K562 (cell line): Measurements from ENCODE around the gene RPEL1. TPM values are rescaled to one million over a fixed set of nuclear protein-coding genes. Genes with fewer than 3 reads are reported as not detected.

Source experiments
- ATAC-seq: fragments of 200-7000 bp; cut with Tn5 transposase; 3 replicates; pipeline ENCODE4 v1.9.1; 2020; ENCODE audit warnings: moderate library complexity
- BruUV-seq: library from RNA; stranded (reverse); fragments of 400-500 nt; replicated peaks from 2 replicates; lab custom pipeline; 2021; lab: Mats Ljungman, UMichigan
- CTCF ChIA-PET: fragments of 300-600 bp; formaldehyde crosslinking; extraction: SDS; loops from one replicate; lab custom pipeline; 2021; ENCODE audit warnings: low intra/inter-chr PET ratio; lab: Yijun Ruan, JAX
- POLR2A ChIA-PET: fragments of 300-600, 350-650 bp; sonication (Branson Sonifier 250); formaldehyde crosslinking; extraction: SDS; loops from one replicate; lab custom pipeline; 2021; ENCODE audit warnings: antibody characterized with exemption, inconsistent platforms; lab: Yijun Ruan, JAX
- DNase-seq, 4 experiments: peaks; one replicate each; pipeline versions ENCODE4 v3.0.0 to v3.0.0-alpha.2; 2011 to 2018; ENCODE audit warnings: low spot score in 3 of 4, mixed read lengths in 3 of 4; ENCODE audit errors: extremely low read depth in 1 of 4
- FAIRE-seq: peaks from 2 replicates; lab custom pipeline; 2011; peaks lifted over from hg19 to GRCh38; lab: Jason Lieb, UNC
- H2AFZ ChIP-seq: 2 replicates; pipeline ENCODE4 v1.6.0; 2011; ENCODE audit warnings: low read depth, low read length, control low read depth, inconsistent platforms
- H3K27ac ChIP-seq: fragments of 200-600 bp; 3 replicates; pipeline ENCODE4 v1.8.0; 2011; ENCODE audit warnings: low read depth, mild to moderate bottlenecking, control low read depth, inconsistent platforms, low read length, moderate library complexity, mixed read lengths; ENCODE audit errors: extremely low read depth
- H3K27me3 ChIP-seq, 2 experiments: fragments of 300-600 bp in 1 of 2; 2 replicates in 1 of 2; 3 replicates in 1 of 2; pipeline versions ENCODE4 v1.6.0 to v1.8.0; 2011; ENCODE audit warnings: inconsistent platforms in 2 of 2, low read length in 2 of 2, mild to moderate bottlenecking in 1 of 2, mixed read lengths in 1 of 2, moderate library complexity in 1 of 2; ENCODE audit not compliant: control insufficient read depth in 2 of 2, insufficient read depth in 2 of 2
- H3K36me3 ChIP-seq: fragments of 300-600 bp; 3 replicates; pipeline ENCODE4 v1.8.0; 2011; ENCODE audit warnings: mild to moderate bottlenecking, low read length, inconsistent platforms; ENCODE audit not compliant: control insufficient read depth, insufficient read depth
- H3K4me1 ChIP-seq, 2 experiments: fragments of 200-600 bp in 1 of 2; replicated peaks in 1 of 2; 2 replicates in 1 of 2; 3 replicates in 1 of 2; pipeline versions ENCODE4 v1.5.1 to v1.8.0; 2011; ENCODE audit warnings: inconsistent platforms in 2 of 2, low read length in 2 of 2, mild to moderate bottlenecking in 1 of 2, mixed read lengths in 1 of 2, moderate library complexity in 1 of 2; ENCODE audit not compliant: control insufficient read depth in 2 of 2, insufficient read depth in 2 of 2
- H3K4me2 ChIP-seq: 2 replicates; pipeline ENCODE4 v1.6.1; 2011; ENCODE audit warnings: low read length, control low read depth, inconsistent platforms, mixed read lengths; ENCODE audit not compliant: insufficient read depth
- H3K4me3 ChIP-seq: fragments of 200-600 bp; sonication (generic), shearing (Covaris generic); 2 replicates; pipeline ENCODE4 v1.5.1; 2016; ENCODE audit warnings: control low read depth, inconsistent platforms
- H3K79me2 ChIP-seq: fragments of 200-600 bp; 3 replicates; pipeline ENCODE4 v1.8.0; 2011; ENCODE audit warnings: low read length, inconsistent platforms; ENCODE audit not compliant: control insufficient read depth, insufficient read depth
- H3K9ac ChIP-seq, 2 experiments: 2 replicates each; pipeline versions ENCODE4 v1.6.0 to v1.6.1; 2011; ENCODE audit warnings: low read depth in 2 of 2, low read length in 2 of 2, control low read depth in 1 of 2, inconsistent platforms in 1 of 2, mild to moderate bottlenecking in 1 of 2, mixed read lengths in 1 of 2; ENCODE audit not compliant: insufficient read depth in 1 of 2
- H3K9me1 ChIP-seq: one replicate; pipeline ENCODE4 v1.6.0; 2011; ENCODE audit warnings: inconsistent platforms, mild to moderate bottlenecking, low read length, moderate library complexity; ENCODE audit not compliant: control insufficient read depth, insufficient read depth
- H3K9me3 ChIP-seq: replicated peaks from 2 replicates; pipeline ENCODE4 v1.5.1; 2011; ENCODE audit warnings: low read depth, low read length, inconsistent platforms; ENCODE audit not compliant: control insufficient read depth, insufficient read depth
- H4K20me1 ChIP-seq: replicated peaks from 2 replicates; pipeline ENCODE4 v1.6.1; 2011; ENCODE audit warnings: low read length, inconsistent platforms, mixed read lengths; ENCODE audit not compliant: control insufficient read depth, insufficient read depth
- FOXM1 ChIP-seq, 2 experiments: fragments of 450-650 bp in 1 of 2; sonication (generic) in 1 of 2; formaldehyde crosslinking in 1 of 2; IDR thresholded peaks; 2 replicates each; pipeline versions ENCODE4 v1.6.1 to v1.9.0; 2017 to 2022; ENCODE audit warnings: low read depth in 2 of 2, mild to moderate bottlenecking in 2 of 2, missing genetic modification reagents in 1 of 2, moderate library complexity in 1 of 2
- HNRNPL ChIP-seq: fragments of 200-400 bp; formaldehyde crosslinking; IDR thresholded peaks from 2 replicates; pipeline ENCODE4 v1.6.1; 2017; ENCODE audit warnings: low read depth, mild to moderate bottlenecking, low read length
- KDM1A ChIP-seq, 2 experiments: fragments of 450-650 bp; IDR thresholded peaks; 2 replicates each; pipeline ENCODE4 v1.6.1; 2016; ENCODE audit warnings: mild to moderate bottlenecking in 2 of 2
- KLF6 ChIP-seq: fragments of 250-450 bp; sonication (Bioruptor Pico); IDR thresholded peaks from 2 replicates; pipeline ENCODE4 v1.4.0; 2020; ENCODE audit warnings: mild to moderate bottlenecking, moderate library complexity, borderline replicate concordance
- NFRKB ChIP-seq: fragments of 450-650 bp; IDR thresholded peaks from 2 replicates; pipeline ENCODE4 v1.6.1; 2016; ENCODE audit warnings: low read depth
- WGBS: fragments of 100-300 bp; shearing (Covaris generic); methylation state at CpG from one replicate; pipeline ENCODE4 v1.1.6; 2016; ENCODE audit warnings: low coverage, mixed read lengths; ENCODE audit not compliant: insufficient coverage; ENCODE audit errors: missing lambda C conversion rate; 5-methylcytosine and 5-hydroxymethylcytosine counted together
- in situ Hi-C: fragments of 300-500 bp; cut with MboI; formaldehyde crosslinking; loops from 4 replicates; pipeline ENCODE4 v1.15.0; 2018; ENCODE audit warnings: inconsistent platforms, mixed read lengths
- intact Hi-C: fragments of 100-400 bp; cut with micrococcal nuclease; formaldehyde crosslinking; loops from 2 replicates; pipeline ENCODE4 v1.14.2; 2022
- polyA plus RNA-seq, 8 experiments: library from polyadenylated mRNA; depleted of rRNA in 4 of 8; stranded (reverse) in 5 of 8; unstranded in 3 of 8; fragments of >200 nt; fragmentation: Nextera tagmentation in 2 of 8; fragmentation: Illumina TruSeq in 1 of 8; extraction: Ambion mirVana in 2 of 8; extraction: Trizol in 1 of 8; gene quantifications; 2 replicates each; pipeline versions ENCODE4 v1.2.1 to v1.2.3, GENCODE V29; 2011 to 2014; ENCODE audit warnings: inconsistent platforms in 1 of 8, missing spikeins in 1 of 8
- total RNA-seq, 7 experiments: library from RNA; depleted of rRNA in 6 of 7; stranded (reverse); fragments of >200 nt in 6 of 7; fragmentation: Illumina TruSeq in 2 of 7; extraction: Trizol in 2 of 7; gene quantifications; 2 replicates each; pipeline versions ENCODE4 v1.2.1 to v1.2.3, GENCODE V29; 2011 to 2021; ENCODE audit warnings: low replicate concordance in 1 of 7
- TF ChIP-seq, protein P1 (sequence below): fragments of 450-650 bp; IDR thresholded peaks from 2 replicates; pipeline ENCODE4 v1.6.1; 2016; ENCODE audit warnings: mild to moderate bottlenecking, moderate library complexity
- TF ChIP-seq, protein P2 (sequence below): fragments of 450-650 bp; formaldehyde crosslinking; IDR thresholded peaks from 2 replicates; pipeline ENCODE4 v1.4.0; 2022; ENCODE audit warnings: missing genetic modification characterization
- TF ChIP-seq, protein P3 (sequence below): sonication (generic); formaldehyde crosslinking; IDR thresholded peaks from 2 replicates; pipeline ENCODE4 v1.8.1; 2023; ENCODE audit warnings: mild to moderate bottlenecking, missing genetic modification reagents

Gene RPEL1
- total and polyA plus RNA-seq, 9 of the 15 experiments (the other 6 are each of a cell fraction or from before 2014, with no cell fraction given) = 0.04 to 0.15 (median 0.07) TPM; not detected in 4

DNA sequence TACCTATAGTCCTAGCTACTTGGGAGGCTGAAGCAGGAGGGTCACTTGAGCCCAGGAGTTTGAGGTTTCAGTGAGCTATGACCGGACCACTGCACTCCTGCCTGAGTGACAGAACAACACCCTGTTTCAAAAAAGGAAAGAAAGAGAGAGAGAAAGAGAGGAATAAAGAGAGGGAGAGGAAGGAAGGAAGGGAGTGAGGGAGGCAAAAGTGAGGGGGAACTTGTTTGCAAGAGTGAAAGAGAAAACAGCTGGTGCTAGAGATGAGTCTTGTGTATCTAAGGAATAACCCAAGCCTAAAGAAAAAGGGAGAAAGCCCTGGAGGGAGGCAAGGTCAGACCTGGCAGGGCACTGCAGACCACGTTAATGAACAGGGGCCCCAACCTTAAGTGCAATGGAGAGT, 47.8 kb upstream of the RPEL1 start:
- no peaks in the 10 kb centered on the region for H3K9me3 ChIP-seq
- CTCF ChIA-PET = no interaction called here
- peak overlapping the region; percentile 84 for H2AFZ ChIP-seq
- DNase-seq (no peak), FAIRE-seq (peak; percentile 67), ATAC-seq (no peak)
- no peaks in the 10 kb centered on the region for H4K20me1 ChIP-seq
- in situ Hi-C loops = no loop called here
- POLR2A ChIA-PET = interaction anchor here (0.6 to 0.8 kb wide), 2 partner anchors 178 to 230 kb away, joined by 3 read pairs; no protein-coding TSS in a partner anchor
- no peaks in the 10 kb centered on the region for H3K27me3 ChIP-seq
- no peaks in the 10 kb centered on the region for H3K36me3 ChIP-seq
- no peaks in the 10 kb centered on the region for H3K79me2 ChIP-seq
- peaks cover 10 to 32% of the 10 kb centered on the region in 2 experiments for H3K4me1 ChIP-seq
- intact Hi-C loops = no loop called here
- H3K9ac ChIP-seq = peak overlapping the region in 1 of 2 experiments; percentile 38; a peak in 2 of 4 replicates
- H3K27ac ChIP-seq = peak overlapping the region; percentile 53; the same call in 1 of the 3 replicates
- no TSS peak for BruUV-seq
- WGBS = 43% methylated on average over 1 of the region's 2 CpGs
- H3K9me1 ChIP-seq = no peaks in the 10 kb centered on the region
- H3K4me2 ChIP-seq = no peak overlapping the region
- no peak overlapping the region for H3K4me3 ChIP-seq
- TF ChIP-seq, protein P1, sequence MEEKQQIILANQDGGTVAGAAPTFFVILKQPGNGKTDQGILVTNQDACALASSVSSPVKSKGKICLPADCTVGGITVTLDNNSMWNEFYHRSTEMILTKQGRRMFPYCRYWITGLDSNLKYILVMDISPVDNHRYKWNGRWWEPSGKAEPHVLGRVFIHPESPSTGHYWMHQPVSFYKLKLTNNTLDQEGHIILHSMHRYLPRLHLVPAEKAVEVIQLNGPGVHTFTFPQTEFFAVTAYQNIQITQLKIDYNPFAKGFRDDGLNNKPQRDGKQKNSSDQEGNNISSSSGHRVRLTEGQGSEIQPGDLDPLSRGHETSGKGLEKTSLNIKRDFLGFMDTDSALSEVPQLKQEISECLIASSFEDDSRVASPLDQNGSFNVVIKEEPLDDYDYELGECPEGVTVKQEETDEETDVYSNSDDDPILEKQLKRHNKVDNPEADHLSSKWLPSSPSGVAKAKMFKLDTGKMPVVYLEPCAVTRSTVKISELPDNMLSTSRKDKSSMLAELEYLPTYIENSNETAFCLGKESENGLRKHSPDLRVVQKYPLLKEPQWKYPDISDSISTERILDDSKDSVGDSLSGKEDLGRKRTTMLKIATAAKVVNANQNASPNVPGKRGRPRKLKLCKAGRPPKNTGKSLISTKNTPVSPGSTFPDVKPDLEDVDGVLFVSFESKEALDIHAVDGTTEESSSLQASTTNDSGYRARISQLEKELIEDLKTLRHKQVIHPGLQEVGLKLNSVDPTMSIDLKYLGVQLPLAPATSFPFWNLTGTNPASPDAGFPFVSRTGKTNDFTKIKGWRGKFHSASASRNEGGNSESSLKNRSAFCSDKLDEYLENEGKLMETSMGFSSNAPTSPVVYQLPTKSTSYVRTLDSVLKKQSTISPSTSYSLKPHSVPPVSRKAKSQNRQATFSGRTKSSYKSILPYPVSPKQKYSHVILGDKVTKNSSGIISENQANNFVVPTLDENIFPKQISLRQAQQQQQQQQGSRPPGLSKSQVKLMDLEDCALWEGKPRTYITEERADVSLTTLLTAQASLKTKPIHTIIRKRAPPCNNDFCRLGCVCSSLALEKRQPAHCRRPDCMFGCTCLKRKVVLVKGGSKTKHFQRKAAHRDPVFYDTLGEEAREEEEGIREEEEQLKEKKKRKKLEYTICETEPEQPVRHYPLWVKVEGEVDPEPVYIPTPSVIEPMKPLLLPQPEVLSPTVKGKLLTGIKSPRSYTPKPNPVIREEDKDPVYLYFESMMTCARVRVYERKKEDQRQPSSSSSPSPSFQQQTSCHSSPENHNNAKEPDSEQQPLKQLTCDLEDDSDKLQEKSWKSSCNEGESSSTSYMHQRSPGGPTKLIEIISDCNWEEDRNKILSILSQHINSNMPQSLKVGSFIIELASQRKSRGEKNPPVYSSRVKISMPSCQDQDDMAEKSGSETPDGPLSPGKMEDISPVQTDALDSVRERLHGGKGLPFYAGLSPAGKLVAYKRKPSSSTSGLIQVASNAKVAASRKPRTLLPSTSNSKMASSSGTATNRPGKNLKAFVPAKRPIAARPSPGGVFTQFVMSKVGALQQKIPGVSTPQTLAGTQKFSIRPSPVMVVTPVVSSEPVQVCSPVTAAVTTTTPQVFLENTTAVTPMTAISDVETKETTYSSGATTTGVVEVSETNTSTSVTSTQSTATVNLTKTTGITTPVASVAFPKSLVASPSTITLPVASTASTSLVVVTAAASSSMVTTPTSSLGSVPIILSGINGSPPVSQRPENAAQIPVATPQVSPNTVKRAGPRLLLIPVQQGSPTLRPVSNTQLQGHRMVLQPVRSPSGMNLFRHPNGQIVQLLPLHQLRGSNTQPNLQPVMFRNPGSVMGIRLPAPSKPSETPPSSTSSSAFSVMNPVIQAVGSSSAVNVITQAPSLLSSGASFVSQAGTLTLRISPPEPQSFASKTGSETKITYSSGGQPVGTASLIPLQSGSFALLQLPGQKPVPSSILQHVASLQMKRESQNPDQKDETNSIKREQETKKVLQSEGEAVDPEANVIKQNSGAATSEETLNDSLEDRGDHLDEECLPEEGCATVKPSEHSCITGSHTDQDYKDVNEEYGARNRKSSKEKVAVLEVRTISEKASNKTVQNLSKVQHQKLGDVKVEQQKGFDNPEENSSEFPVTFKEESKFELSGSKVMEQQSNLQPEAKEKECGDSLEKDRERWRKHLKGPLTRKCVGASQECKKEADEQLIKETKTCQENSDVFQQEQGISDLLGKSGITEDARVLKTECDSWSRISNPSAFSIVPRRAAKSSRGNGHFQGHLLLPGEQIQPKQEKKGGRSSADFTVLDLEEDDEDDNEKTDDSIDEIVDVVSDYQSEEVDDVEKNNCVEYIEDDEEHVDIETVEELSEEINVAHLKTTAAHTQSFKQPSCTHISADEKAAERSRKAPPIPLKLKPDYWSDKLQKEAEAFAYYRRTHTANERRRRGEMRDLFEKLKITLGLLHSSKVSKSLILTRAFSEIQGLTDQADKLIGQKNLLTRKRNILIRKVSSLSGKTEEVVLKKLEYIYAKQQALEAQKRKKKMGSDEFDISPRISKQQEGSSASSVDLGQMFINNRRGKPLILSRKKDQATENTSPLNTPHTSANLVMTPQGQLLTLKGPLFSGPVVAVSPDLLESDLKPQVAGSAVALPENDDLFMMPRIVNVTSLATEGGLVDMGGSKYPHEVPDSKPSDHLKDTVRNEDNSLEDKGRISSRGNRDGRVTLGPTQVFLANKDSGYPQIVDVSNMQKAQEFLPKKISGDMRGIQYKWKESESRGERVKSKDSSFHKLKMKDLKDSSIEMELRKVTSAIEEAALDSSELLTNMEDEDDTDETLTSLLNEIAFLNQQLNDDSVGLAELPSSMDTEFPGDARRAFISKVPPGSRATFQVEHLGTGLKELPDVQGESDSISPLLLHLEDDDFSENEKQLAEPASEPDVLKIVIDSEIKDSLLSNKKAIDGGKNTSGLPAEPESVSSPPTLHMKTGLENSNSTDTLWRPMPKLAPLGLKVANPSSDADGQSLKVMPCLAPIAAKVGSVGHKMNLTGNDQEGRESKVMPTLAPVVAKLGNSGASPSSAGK = no peak
- TF ChIP-seq, protein P2, sequence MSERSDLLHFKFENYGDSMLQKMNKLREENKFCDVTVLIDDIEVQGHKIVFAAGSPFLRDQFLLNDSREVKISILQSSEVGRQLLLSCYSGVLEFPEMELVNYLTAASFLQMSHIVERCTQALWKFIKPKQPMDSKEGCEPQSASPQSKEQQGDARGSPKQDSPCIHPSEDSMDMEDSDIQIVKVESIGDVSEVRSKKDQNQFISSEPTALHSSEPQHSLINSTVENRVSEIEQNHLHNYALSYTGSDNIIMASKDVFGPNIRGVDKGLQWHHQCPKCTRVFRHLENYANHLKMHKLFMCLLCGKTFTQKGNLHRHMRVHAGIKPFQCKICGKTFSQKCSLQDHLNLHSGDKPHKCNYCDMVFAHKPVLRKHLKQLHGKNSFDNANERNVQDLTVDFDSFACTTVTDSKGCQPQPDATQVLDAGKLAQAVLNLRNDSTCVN (CRISPR knock-in tag) = no peak
- no peak for TF ChIP-seq KDM1A (IDR thresholded peaks at IDR 0.05)
- 0 out of 2 replicates have a peak, but pooled peaks have one; percentile 52 for TF ChIP-seq NFRKB
- no peak for TF ChIP-seq KLF6 (CRISPR knock-in tag)
- TF ChIP-seq HNRNPL = no peak
- no peak for TF ChIP-seq FOXM1 (IDR thresholded peaks at IDR 0.05; ENCODE audit: low read depth)
- no peak for TF ChIP-seq FOXM1 (CRISPR knock-in tag; IDR thresholded peaks at IDR 0.05; ENCODE audit: low read depth)
- TF ChIP-seq, protein P3, sequence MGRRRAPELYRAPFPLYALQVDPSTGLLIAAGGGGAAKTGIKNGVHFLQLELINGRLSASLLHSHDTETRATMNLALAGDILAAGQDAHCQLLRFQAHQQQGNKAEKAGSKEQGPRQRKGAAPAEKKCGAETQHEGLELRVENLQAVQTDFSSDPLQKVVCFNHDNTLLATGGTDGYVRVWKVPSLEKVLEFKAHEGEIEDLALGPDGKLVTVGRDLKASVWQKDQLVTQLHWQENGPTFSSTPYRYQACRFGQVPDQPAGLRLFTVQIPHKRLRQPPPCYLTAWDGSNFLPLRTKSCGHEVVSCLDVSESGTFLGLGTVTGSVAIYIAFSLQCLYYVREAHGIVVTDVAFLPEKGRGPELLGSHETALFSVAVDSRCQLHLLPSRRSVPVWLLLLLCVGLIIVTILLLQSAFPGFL (CRISPR knock-in tag) = no peak
